ENCODE results near the gene SOX18. TPM values are rescaled to one million over a fixed set of nuclear protein-coding genes. Genes with fewer than 3 reads are reported as not detected.
A peak's percentile ranks its signal among the peaks of the same experiment; 100 is the strongest.

Gene SOX18
- total RNA-seq, 2 experiments from 2014 or later = not detected

GRCh38 chr20:64065062-64065973, 15.9 kb upstream of the SOX18 start:
- Mint-ChIP-seq H3K27me3 (no peaks in the 10 kb centered on the region), H3K36me3 (no peaks in the 10 kb centered on the region), H3K27ac (peak overlapping the region; percentile 83), H3K9me3 (no peaks in the 10 kb centered on the region), H3K4me3 (peak overlapping the region; percentile 7), H3K4me1 (ENCODE audit: low read depth) (peaks cover 42% of the 10 kb centered on the region)
- POLR2A ChIA-PET = interaction anchor here (1.2 to 1.6 kb wide), 3 partner anchors 11 to 85 kb away, joined by 4 to 5 read pairs (median 4); partner anchors contain the start of gene PRPF6
- DNase-seq = no peak
- CTCF ChIA-PET = interaction anchor here (0.7 to 2.0 kb wide), 6 partner anchors 8 to 221 kb away, joined by 3 to 12 read pairs (median 4); no protein-coding TSS in a partner anchor
- intact Hi-C loops (cut with micrococcal nuclease) = loop anchor here (10.0 kb wide), 3 partner anchors 59 to 531 kb away; partner anchors contain the start of genes DNAJC5 and PTK6

GRCh38 chr20:64064145-64064698, 14.8 kb upstream of the SOX18 start:
- Mint-ChIP-seq H3K9me3 (no peaks in the 10 kb centered on the region), H3K4me3 (peak overlapping the region; percentile 85), H3K27ac (peak overlapping the region; percentile 49), H3K4me1 (ENCODE audit: low read depth) (peaks cover 42% of the 10 kb centered on the region), H3K36me3 (no peaks in the 10 kb centered on the region), H3K27me3 (no peaks in the 10 kb centered on the region)
- ChIA-PET CTCF (interaction anchor here (0.8 to 1.1 kb wide), 2 partner anchors 15 to 56 kb away, joined by 3 to 4 read pairs; partner anchors contain the start of genes OPRL1 and RGS19), POLR2A (interaction anchor here (1.2 kb wide), 1 partner anchor 84 kb away, joined by 4 read pairs; the partner anchor contains the start of gene PRPF6)
- intact Hi-C loops (cut with micrococcal nuclease) = loop anchor here (10.0 kb wide), 3 partner anchors 61 to 529 kb away; partner anchors contain the start of genes DNAJC5 and PTK6
- DNase-seq = no peak

- no peaks in the 10 kb centered on the region for H3K27me3 Mint-ChIP-seq
- CTCF ChIA-PET = interaction anchor here (0.6 to 1.8 kb wide), 8 partner anchors 13 to 526 kb away, joined by 3 to 14 read pairs (median 4); partner anchors contain the start of genes OPRL1, PRPF6, PTK6 and RGS19
- H3K4me1 Mint-ChIP-seq (ENCODE audit: low read depth) = peaks cover 42% of the 10 kb centered on the region
- H3K4me3 Mint-ChIP-seq = peak overlapping the region; percentile 85
- POLR2A ChIA-PET = interaction anchor here (0.6 to 1.9 kb wide), 5 partner anchors 16 to 366 kb away, joined by 3 to 4 read pairs (median 3); partner anchors contain the start of genes OPRL1, PRPF6 and RGS19
- peak; percentile 55 for DNase-seq
- H3K9me3 Mint-ChIP-seq = no peaks in the 10 kb centered on the region
- intact Hi-C loops (cut with micrococcal nuclease) = loop anchor here (1.0 to 10.0 kb wide), 5 partner anchors 15 to 529 kb away; partner anchors contain the start of genes DNAJC5, PTK6 and UCKL1
- H3K27ac Mint-ChIP-seq = peak overlapping the region; percentile 69
- no peaks in the 10 kb centered on the region for H3K36me3 Mint-ChIP-seq
Observed at GRCh38 chr20:64063389-64064144, 14.1 kb upstream of the SOX18 start.

GRCh38 chr20:64062596-64063388, 13.4 kb upstream of the SOX18 start, which contains the start of gene TCEA2:
TSS of gene TCEA2 (plus strand) at chr20:64063198. CDS start at chr20:64063313, 115 bp downstream.
- intact Hi-C loops (cut with micrococcal nuclease) = loop anchor here (1.0 to 10.0 kb wide), 6 partner anchors 16 to 528 kb away; partner anchors contain the start of genes DNAJC5, PTK6 and UCKL1
- Mint-ChIP-seq H3K36me3 (no peaks in the 10 kb centered on the region), H3K4me1 (ENCODE audit: low read depth) (peaks cover 44% of the 10 kb centered on the region), H3K9me3 (no peaks in the 10 kb centered on the region), H3K27ac (peak within 1 kb of the TSS; percentile 69), H3K4me3 (peak within 1 kb of the TSS; percentile 85), H3K27me3 (no peaks in the 10 kb centered on the region)
- CTCF ChIA-PET = interaction anchor here (0.5 to 1.8 kb wide), 9 partner anchors 14 to 1160 kb away, joined by 3 to 14 read pairs (median 4); partner anchors contain the start of genes PRPF6 and PTK6
- POLR2A ChIA-PET = interaction anchor here (0.6 to 1.9 kb wide), 6 partner anchors 9 to 366 kb away, joined by 3 to 4 read pairs (median 3); partner anchors contain the start of genes OPRL1, PRPF6 and RGS19
- DNase-seq = peak; percentile 97

- ChIA-PET CTCF (interaction anchor here (0.6 to 1.8 kb wide), 8 partner anchors 14 to 524 kb away, joined by 3 to 14 read pairs (median 4); partner anchors contain the start of genes PRPF6 and PTK6), POLR2A (interaction anchor here (0.7 to 1.9 kb wide), 5 partner anchors 9 to 82 kb away, joined by 3 to 4 read pairs (median 3); partner anchors contain the start of genes OPRL1, PRPF6 and RGS19)
- DNase-seq = no peak
- H3K36me3 Mint-ChIP-seq = no peaks in the 10 kb centered on the region
- peak overlapping the region; percentile 85 for H3K4me3 Mint-ChIP-seq
- no peaks in the 10 kb centered on the region for H3K9me3 Mint-ChIP-seq
- no peak overlapping the region for H3K27ac Mint-ChIP-seq
- no peaks in the 10 kb centered on the region for H3K27me3 Mint-ChIP-seq
- intact Hi-C loops (cut with micrococcal nuclease) = loop anchor here (1.0 to 10.0 kb wide), 4 partner anchors 63 to 527 kb away; partner anchors contain the start of genes DNAJC5 and PTK6
- peaks cover 45% of the 10 kb centered on the region for H3K4me1 Mint-ChIP-seq (ENCODE audit: low read depth)
Observed at GRCh38 chr20:64062276-64062595, 12.8 kb upstream of the SOX18 start.

GRCh38 chr20:64058536-64058935, 9.1 kb upstream of the SOX18 start:
- ChIA-PET POLR2A (interaction anchor here (0.6 kb wide), 1 partner anchor 79 kb away, joined by 3 read pairs; the partner anchor contains the start of gene SAMD10), CTCF (interaction anchor here (1.0 to 5.8 kb wide), 3 partner anchors 20 to 79 kb away, joined by 3 to 38 read pairs (median 28); partner anchors contain the start of genes C20orf204, OPRL1, PRPF6 and RGS19)
- H3K36me3 Mint-ChIP-seq = no peaks in the 10 kb centered on the region
- H3K27me3 Mint-ChIP-seq = peaks cover 10% of the 10 kb centered on the region
- peak overlapping the region; percentile 39 for H3K27ac Mint-ChIP-seq
- no peak for DNase-seq
- intact Hi-C loops (cut with micrococcal nuclease) = no loop called here
- H3K9me3 Mint-ChIP-seq = no peaks in the 10 kb centered on the region
- H3K4me3 Mint-ChIP-seq = peak overlapping the region; percentile 55
- peaks cover 14% of the 10 kb centered on the region for H3K4me1 Mint-ChIP-seq (ENCODE audit: low read depth)

GRCh38 chr20:64057628-64058498, 8.4 kb upstream of the SOX18 start:
- POLR2A ChIA-PET = interaction anchor here (0.6 to 1.5 kb wide), 5 partner anchors 19 to 186 kb away, joined by 3 to 5 read pairs (median 4); partner anchors contain the start of genes PRPF6 and SAMD10
- Mint-ChIP-seq H3K4me1 (ENCODE audit: low read depth) (peaks cover 14% of the 10 kb centered on the region), H3K9me3 (no peaks in the 10 kb centered on the region), H3K36me3 (no peaks in the 10 kb centered on the region), H3K27me3 (peaks cover 15% of the 10 kb centered on the region), H3K4me3 (peak overlapping the region; percentile 55), H3K27ac (peak overlapping the region; percentile 39)
- DNase-seq = peak; percentile 88
- intact Hi-C loops (cut with micrococcal nuclease) = loop anchor here (1.0 kb wide), 1 partner anchor 19 kb away; no protein-coding TSS in a partner anchor
- CTCF ChIA-PET = interaction anchor here (0.6 to 5.8 kb wide), 14 partner anchors 8 to 520 kb away, joined by 3 to 38 read pairs (median 3); partner anchors contain the start of genes C20orf204, OPRL1, PRPF6 and RGS19

GRCh38 chr20:64056889-64057627, 7.6 kb upstream of the SOX18 start:
- Mint-ChIP-seq H3K4me3 (peak overlapping the region; percentile 55), H3K27me3 (peaks cover 18% of the 10 kb centered on the region), H3K4me1 (ENCODE audit: low read depth) (peaks cover 14% of the 10 kb centered on the region), H3K27ac (no peak overlapping the region), H3K36me3 (no peaks in the 10 kb centered on the region), H3K9me3 (no peaks in the 10 kb centered on the region)
- ChIA-PET CTCF (interaction anchor here (0.6 to 5.8 kb wide), 13 partner anchors 8 to 519 kb away, joined by 3 to 38 read pairs (median 3); partner anchors contain the start of genes C20orf204, OPRL1, PRPF6 and SAMD10), POLR2A (interaction anchor here (0.6 to 1.5 kb wide), 4 partner anchors 18 to 185 kb away, joined by 3 to 5 read pairs (median 4); partner anchors contain the start of gene PRPF6)
- no peak for DNase-seq
- intact Hi-C loops (cut with micrococcal nuclease) = loop anchor here (1.0 kb wide), 1 partner anchor 18 kb away; no protein-coding TSS in a partner anchor

- peaks cover 23% of the 10 kb centered on the region for H3K27me3 Mint-ChIP-seq
- peaks cover 14% of the 10 kb centered on the region for H3K4me1 Mint-ChIP-seq (ENCODE audit: low read depth)
- H3K4me3 Mint-ChIP-seq = no peak overlapping the region
- no peaks in the 10 kb centered on the region for H3K36me3 Mint-ChIP-seq
- ChIA-PET POLR2A (interaction anchor here (1.5 kb wide), 1 partner anchor 18 kb away, joined by 5 read pairs; no protein-coding TSS in a partner anchor), CTCF (interaction anchor here (1.5 to 5.8 kb wide), 2 partner anchors 77 to 191 kb away, joined by 3 to 28 read pairs; partner anchors contain the start of genes PRPF6, SAMD10 and TPD52L2)
- intact Hi-C loops (cut with micrococcal nuclease) = no loop called here
- H3K9me3 Mint-ChIP-seq = no peaks in the 10 kb centered on the region
- H3K27ac Mint-ChIP-seq = no peak overlapping the region
- DNase-seq = no peak
Observed at GRCh38 chr20:64056639-64056888, 7.1 kb upstream of the SOX18 start.

Measured in activated CD4-positive, alpha-beta memory T cell treated with anti-CD3 and anti-CD28 coated beads for 36 hours (primary cell).